Measurements from ENCODE around the gene YIF1A.

DNA sequence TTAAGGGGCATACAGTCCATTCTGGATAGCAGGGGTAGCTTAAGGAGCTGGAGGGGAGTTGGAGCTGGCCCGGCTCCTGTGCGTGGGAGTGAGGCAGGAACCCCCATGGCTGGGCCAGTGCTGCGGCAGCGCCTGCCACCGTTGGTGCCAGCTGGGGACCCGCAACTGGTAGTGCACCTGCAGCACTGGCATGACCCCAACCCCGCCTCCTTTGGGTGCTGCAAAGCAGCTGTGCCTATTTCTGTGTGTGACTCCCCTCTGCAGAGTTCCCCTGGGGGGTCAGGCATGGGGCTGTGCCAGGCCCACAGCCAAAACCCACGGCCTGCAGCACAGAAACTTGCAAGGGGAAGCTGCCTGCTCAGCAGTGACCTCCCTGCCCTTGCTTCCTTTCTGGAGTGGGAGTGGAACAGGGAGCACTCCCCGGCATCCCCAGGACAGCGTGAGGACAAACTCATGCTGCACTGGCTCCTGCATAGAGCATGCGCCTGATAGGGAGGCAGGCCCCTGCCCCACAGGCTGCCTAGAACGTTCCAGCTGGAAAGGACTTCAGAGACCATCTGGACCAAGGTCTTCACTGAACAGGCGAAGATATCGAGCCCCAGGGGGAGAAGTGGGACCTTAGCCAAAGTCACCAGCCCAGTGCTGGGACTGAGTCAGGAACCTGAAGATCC lies 46.7 kb downstream of the YIF1A start:
- TF ChIP-seq, protein P1, sequence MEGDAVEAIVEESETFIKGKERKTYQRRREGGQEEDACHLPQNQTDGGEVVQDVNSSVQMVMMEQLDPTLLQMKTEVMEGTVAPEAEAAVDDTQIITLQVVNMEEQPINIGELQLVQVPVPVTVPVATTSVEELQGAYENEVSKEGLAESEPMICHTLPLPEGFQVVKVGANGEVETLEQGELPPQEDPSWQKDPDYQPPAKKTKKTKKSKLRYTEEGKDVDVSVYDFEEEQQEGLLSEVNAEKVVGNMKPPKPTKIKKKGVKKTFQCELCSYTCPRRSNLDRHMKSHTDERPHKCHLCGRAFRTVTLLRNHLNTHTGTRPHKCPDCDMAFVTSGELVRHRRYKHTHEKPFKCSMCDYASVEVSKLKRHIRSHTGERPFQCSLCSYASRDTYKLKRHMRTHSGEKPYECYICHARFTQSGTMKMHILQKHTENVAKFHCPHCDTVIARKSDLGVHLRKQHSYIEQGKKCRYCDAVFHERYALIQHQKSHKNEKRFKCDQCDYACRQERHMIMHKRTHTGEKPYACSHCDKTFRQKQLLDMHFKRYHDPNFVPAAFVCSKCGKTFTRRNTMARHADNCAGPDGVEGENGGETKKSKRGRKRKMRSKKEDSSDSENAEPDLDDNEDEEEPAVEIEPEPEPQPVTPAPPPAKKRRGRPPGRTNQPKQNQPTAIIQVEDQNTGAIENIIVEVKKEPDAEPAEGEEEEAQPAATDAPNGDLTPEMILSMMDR (IDR thresholded peaks at IDR 0.05) = no peak
- TF ChIP-seq POLR2A (IDR thresholded peaks at IDR 0.05) = no peak

Measured in adrenal gland (tissue), 5 donors.